ENCODE data around the gene DAP.

DAP gene

GRCh38 chr5:10736354-10736753, 24.7 kb downstream of the DAP start:
- TF ChIP-seq CTCF (IDR thresholded peaks at IDR 0.05; ENCODE audit: insufficient read depth, low read depth, low read length, missing control alignments): no peak
- no peak for DNase-seq (ENCODE audit: low read depth)
- no peak overlapping the region for H3K4me3 ChIP-seq (ENCODE audit: low read depth, low read length)

- DNase-seq (ENCODE audit: low read depth): peak; percentile 45
- no peak for TF ChIP-seq CTCF (IDR thresholded peaks at IDR 0.05; ENCODE audit: insufficient read depth, low read depth, low read length, missing control alignments)
- no peak overlapping the region for H3K4me3 ChIP-seq (ENCODE audit: low read depth, low read length)
Measured at GRCh38 chr5:10735569-10736276, 25.3 kb downstream of the DAP start.

GRCh38 chr5:10734832-10735523, 26.1 kb downstream of the DAP start:
- DNase-seq (ENCODE audit: low read depth): no peak
- H3K4me3 ChIP-seq (ENCODE audit: low read depth, low read length): no peak overlapping the region
- no peak for TF ChIP-seq CTCF (IDR thresholded peaks at IDR 0.05; ENCODE audit: insufficient read depth, low read depth, low read length, missing control alignments)

GRCh38 chr5:10734037-10734709, 26.9 kb downstream of the DAP start:
- H3K4me3 ChIP-seq (ENCODE audit: low read depth, low read length): no peak overlapping the region
- TF ChIP-seq CTCF (IDR thresholded peaks at IDR 0.05; ENCODE audit: insufficient read depth, low read depth, low read length, missing control alignments): no peak
- no peak for DNase-seq (ENCODE audit: low read depth)

- DNase-seq (ENCODE audit: low read depth): no peak
- TF ChIP-seq CTCF (IDR thresholded peaks at IDR 0.05; ENCODE audit: insufficient read depth, low read depth, low read length, missing control alignments): no peak
- no peak overlapping the region for H3K4me3 ChIP-seq (ENCODE audit: low read depth, low read length)
Measured at GRCh38 chr5:10733426-10733825, 27.6 kb downstream of the DAP start.

- no peak for TF ChIP-seq CTCF (IDR thresholded peaks at IDR 0.05; ENCODE audit: insufficient read depth, low read depth, low read length, missing control alignments)
- no peak overlapping the region for H3K4me3 ChIP-seq (ENCODE audit: low read depth, low read length)
Measured at GRCh38 chr5:10731913-10732312, 29.1 kb downstream of the DAP start.

More at GRCh38 chr5:10731913-10732312, 29.1 kb downstream of the DAP start:
- no peak for DNase-seq (ENCODE audit: low read depth)

Measured in GM12865 (cell line).